GM23338 (cell line): Measurements from ENCODE around the gene TIMMDC1. TPM values are rescaled to one million over a fixed set of nuclear protein-coding genes. Genes with fewer than 3 reads are reported as not detected.

ENCODE experiments used
- ATAC-seq: fragments of 200-7000 bp; cut with Tn5 transposase; 3 replicates; pipeline ENCODE4 v1.9.1; 2020
- DNase-seq: peaks from one replicate; pipeline ENCODE4 v3.0.0-alpha.2; 2015; ENCODE audit warnings: low spot score
- H2AFZ ChIP-seq: fragments of 200-600 bp; sonication (generic); 2 replicates; pipeline ENCODE4 v1.8.0; 2016; ENCODE audit warnings: antibody characterized with exemption, mild to moderate bottlenecking, moderate library complexity
- H3F3A ChIP-seq: fragments of 200-600 bp; sonication (generic); replicated peaks from 2 replicates; pipeline ENCODE4 v1.8.0; 2017; ENCODE audit warnings: antibody characterized with exemption, mixed run types, low read depth
- H3K27ac ChIP-seq: fragments of 200-600 bp; sonication (generic); 2 replicates; pipeline ENCODE4 v1.6.1; 2016; ENCODE audit warnings: low read depth
- H3K27me3 ChIP-seq: fragments of 200-600 bp; sonication (generic); 2 replicates; pipeline ENCODE4 v1.8.0; 2016; ENCODE audit warnings: mild to moderate bottlenecking, mixed run types, moderate library complexity; ENCODE audit not compliant: insufficient read depth
- H3K36me3 ChIP-seq: fragments of 200-600 bp; sonication (generic); 2 replicates; pipeline ENCODE4 v1.8.0; 2016; ENCODE audit warnings: mild to moderate bottlenecking; ENCODE audit not compliant: insufficient read depth
- H3K4me1 ChIP-seq: fragments of 200-600 bp; sonication (generic); 2 replicates; pipeline ENCODE4 v1.8.0; 2016; ENCODE audit warnings: mild to moderate bottlenecking, moderate library complexity; ENCODE audit not compliant: insufficient read depth
- H3K4me2 ChIP-seq: fragments of 200-600 bp; sonication (generic); 2 replicates; pipeline ENCODE4 v1.7.1; 2017; ENCODE audit warnings: mixed run types
- H3K4me3 ChIP-seq: fragments of 200-600 bp; sonication (generic); 2 replicates; pipeline ENCODE4 v1.6.1; 2016; ENCODE audit warnings: mixed run types
- H3K79me2 ChIP-seq: fragments of 200-600 bp; sonication (generic); replicated peaks from 2 replicates; pipeline ENCODE4 v1.8.0; 2017; ENCODE audit warnings: mild to moderate bottlenecking; ENCODE audit not compliant: insufficient read depth
- H3K9me2 ChIP-seq: fragments of 200-600 bp; sonication (generic); 2 replicates; pipeline ENCODE4 v1.8.0; 2017; ENCODE audit not compliant: insufficient read depth
- H4K20me1 ChIP-seq: fragments of 200-600 bp; sonication (generic); replicated peaks from 2 replicates; pipeline ENCODE4 v1.8.0; 2017; ENCODE audit warnings: mild to moderate bottlenecking; ENCODE audit not compliant: insufficient read depth
- H3K27ac Mint-ChIP-seq: 2 replicates; pipeline ENCODE4 v1.8.0; 2020; ENCODE audit warnings: inconsistent platforms, mild to moderate bottlenecking, moderate library complexity, mixed read lengths
- H3K27me3 Mint-ChIP-seq: 3 replicates; pipeline ENCODE4 v1.8.0; 2022; ENCODE audit warnings: low read depth, mild to moderate bottlenecking, moderate library complexity, mixed read lengths, inconsistent platforms; ENCODE audit not compliant: insufficient read depth, poor library complexity
- H3K36me3 Mint-ChIP-seq: 3 replicates; pipeline ENCODE4 v1.8.0; 2021; ENCODE audit warnings: low read depth, mild to moderate bottlenecking, inconsistent platforms, moderate library complexity, mixed read lengths
- H3K4me1 Mint-ChIP-seq: 3 replicates; pipeline ENCODE4 v1.8.0; 2020; ENCODE audit warnings: mild to moderate bottlenecking, inconsistent platforms, mixed read lengths
- H3K4me3 Mint-ChIP-seq: 3 replicates; pipeline ENCODE4 v1.8.0; 2021; ENCODE audit warnings: moderate library complexity, mild to moderate bottlenecking, inconsistent platforms, mixed read lengths
- H3K9me3 Mint-ChIP-seq: 3 replicates; pipeline ENCODE4 v1.8.0; 2020; ENCODE audit warnings: moderate library complexity, mild to moderate bottlenecking, inconsistent platforms, mixed read lengths
- CREB1 ChIP-seq: fragments of 250-450 bp; sonication (Bioruptor Pico); IDR thresholded peaks from 2 replicates; pipeline ENCODE4 v1.5.0; 2020; ENCODE audit warnings: low read depth, mild to moderate bottlenecking, moderate library complexity
- EZH2 ChIP-seq: fragments of 200-600 bp; sonication (generic); IDR thresholded peaks from one replicate; pipeline ENCODE4 v1.8.0; 2017; ENCODE audit warnings: antibody characterized with exemption, mild to moderate bottlenecking, low read depth; ENCODE audit not compliant: unreplicated experiment
- EZH2phosphoT487 ChIP-seq: fragments of 200-600 bp; sonication (generic); IDR thresholded peaks from one replicate; pipeline ENCODE4 v1.8.1; 2018; ENCODE audit warnings: antibody characterized with exemption; ENCODE audit not compliant: unreplicated experiment
- NANOG ChIP-seq: IDR thresholded peaks from 2 replicates; pipeline ENCODE4 v1.6.1; 2016; ENCODE audit warnings: antibody characterized with exemption, borderline replicate concordance
- POLR2AphosphoS5 ChIP-seq: IDR thresholded peaks from 2 replicates; pipeline ENCODE4 v1.6.1; 2016; ENCODE audit warnings: antibody characterized with exemption, low read depth
- ZNF114 ChIP-seq: fragments of 250-450 bp; sonication (Bioruptor Pico); IDR thresholded peaks from 2 replicates; pipeline ENCODE4 v1.5.0; 2020; ENCODE audit warnings: mild to moderate bottlenecking, moderate library complexity
- ZNF331 ChIP-seq: fragments of 250-450 bp; sonication (Bioruptor Pico); IDR thresholded peaks from 2 replicates; pipeline ENCODE4 v1.5.0; 2020; ENCODE audit warnings: low read depth, mild to moderate bottlenecking, moderate library complexity
- polyA plus RNA-seq: library from polyadenylated mRNA; unstranded; fragments of >200 nt; fragmentation: Nextera tagmentation; extraction: Ambion mirVana; gene quantifications from 2 replicates; pipeline ENCODE4 v1.2.1, GENCODE V29; 2016
- total RNA-seq: library from RNA; depleted of rRNA; stranded (reverse); fragments of >200 nt; shearing (Covaris generic); gene quantifications from 2 replicates; pipeline ENCODE4 v1.2.3, GENCODE V29; 2014
- TF ChIP-seq, protein P1 (sequence below), 2 experiments: fragments of 200-600 bp in 1 of 2; sonication (generic) in 1 of 2; conservative IDR thresholded peaks; 2 replicates each; pipeline versions ENCODE4 v1.5.1 to v1.6.1; 2016 to 2017; ENCODE audit warnings: antibody characterized with exemption in 2 of 2, low read depth in 2 of 2, mild to moderate bottlenecking in 2 of 2, moderate library complexity in 1 of 2
- TF ChIP-seq, protein P2 (sequence below): IDR thresholded peaks from one replicate; pipeline ENCODE4 v1.6.1; 2018; ENCODE audit warnings: antibody characterized with exemption; ENCODE audit not compliant: unreplicated experiment
- TF ChIP-seq, protein P3 (sequence below): IDR thresholded peaks from 2 replicates; pipeline ENCODE4 v1.6.1; 2016; ENCODE audit warnings: antibody characterized with exemption

TIMMDC1 gene
- total and polyA plus RNA-seq, 2 experiments from 2014 or later: 62.2 to 105 TPM

DNA sequence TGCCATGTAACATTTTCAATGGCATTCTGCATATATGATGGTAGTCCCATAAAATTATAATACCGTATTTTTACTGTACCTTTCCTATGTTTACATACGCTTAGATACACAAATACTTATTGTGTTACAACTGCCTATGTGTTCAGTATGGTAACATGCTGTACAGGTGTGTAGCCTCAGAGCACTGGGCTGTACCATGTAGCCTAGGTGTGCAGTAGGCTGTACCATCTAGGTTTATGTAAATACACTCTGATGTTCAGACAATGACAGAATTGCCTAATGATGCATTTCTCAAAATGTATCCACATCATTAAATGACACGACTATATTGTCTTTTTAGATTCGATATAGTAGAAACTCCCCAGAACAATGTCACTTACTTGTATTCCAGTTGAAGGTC is 38.4 kb downstream of the TIMMDC1 start (continued):
- no peak for TF ChIP-seq ZNF331 (CRISPR knock-in tag)

DNA sequence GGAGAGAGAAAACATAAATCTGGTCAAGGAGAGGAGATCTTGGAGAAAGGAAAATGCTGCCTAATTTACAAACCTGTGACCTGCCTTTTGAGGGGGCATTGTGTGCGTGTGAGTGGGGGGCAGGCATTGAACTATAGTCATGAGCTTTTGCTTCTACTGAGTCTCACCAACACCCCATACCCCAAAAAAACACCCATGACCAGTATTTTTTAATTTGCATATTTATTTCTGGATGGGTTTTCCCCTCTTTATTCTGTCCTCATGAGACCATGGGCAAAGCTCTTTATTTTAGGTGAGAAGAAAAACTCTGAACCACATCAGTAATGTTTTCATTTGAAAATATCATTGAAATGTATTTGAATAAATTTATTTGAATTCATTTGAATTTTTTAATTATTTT is 40.4 kb downstream of the TIMMDC1 start:
- no peaks in the 10 kb centered on the region for H3K4me1 ChIP-seq
- TF ChIP-seq, protein P1, sequence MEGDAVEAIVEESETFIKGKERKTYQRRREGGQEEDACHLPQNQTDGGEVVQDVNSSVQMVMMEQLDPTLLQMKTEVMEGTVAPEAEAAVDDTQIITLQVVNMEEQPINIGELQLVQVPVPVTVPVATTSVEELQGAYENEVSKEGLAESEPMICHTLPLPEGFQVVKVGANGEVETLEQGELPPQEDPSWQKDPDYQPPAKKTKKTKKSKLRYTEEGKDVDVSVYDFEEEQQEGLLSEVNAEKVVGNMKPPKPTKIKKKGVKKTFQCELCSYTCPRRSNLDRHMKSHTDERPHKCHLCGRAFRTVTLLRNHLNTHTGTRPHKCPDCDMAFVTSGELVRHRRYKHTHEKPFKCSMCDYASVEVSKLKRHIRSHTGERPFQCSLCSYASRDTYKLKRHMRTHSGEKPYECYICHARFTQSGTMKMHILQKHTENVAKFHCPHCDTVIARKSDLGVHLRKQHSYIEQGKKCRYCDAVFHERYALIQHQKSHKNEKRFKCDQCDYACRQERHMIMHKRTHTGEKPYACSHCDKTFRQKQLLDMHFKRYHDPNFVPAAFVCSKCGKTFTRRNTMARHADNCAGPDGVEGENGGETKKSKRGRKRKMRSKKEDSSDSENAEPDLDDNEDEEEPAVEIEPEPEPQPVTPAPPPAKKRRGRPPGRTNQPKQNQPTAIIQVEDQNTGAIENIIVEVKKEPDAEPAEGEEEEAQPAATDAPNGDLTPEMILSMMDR (conservative IDR thresholded peaks at IDR 0.05; ENCODE audit: low read depth in 2 of 2): no peak
- no peak for TF ChIP-seq NANOG
- TF ChIP-seq, protein P2, sequence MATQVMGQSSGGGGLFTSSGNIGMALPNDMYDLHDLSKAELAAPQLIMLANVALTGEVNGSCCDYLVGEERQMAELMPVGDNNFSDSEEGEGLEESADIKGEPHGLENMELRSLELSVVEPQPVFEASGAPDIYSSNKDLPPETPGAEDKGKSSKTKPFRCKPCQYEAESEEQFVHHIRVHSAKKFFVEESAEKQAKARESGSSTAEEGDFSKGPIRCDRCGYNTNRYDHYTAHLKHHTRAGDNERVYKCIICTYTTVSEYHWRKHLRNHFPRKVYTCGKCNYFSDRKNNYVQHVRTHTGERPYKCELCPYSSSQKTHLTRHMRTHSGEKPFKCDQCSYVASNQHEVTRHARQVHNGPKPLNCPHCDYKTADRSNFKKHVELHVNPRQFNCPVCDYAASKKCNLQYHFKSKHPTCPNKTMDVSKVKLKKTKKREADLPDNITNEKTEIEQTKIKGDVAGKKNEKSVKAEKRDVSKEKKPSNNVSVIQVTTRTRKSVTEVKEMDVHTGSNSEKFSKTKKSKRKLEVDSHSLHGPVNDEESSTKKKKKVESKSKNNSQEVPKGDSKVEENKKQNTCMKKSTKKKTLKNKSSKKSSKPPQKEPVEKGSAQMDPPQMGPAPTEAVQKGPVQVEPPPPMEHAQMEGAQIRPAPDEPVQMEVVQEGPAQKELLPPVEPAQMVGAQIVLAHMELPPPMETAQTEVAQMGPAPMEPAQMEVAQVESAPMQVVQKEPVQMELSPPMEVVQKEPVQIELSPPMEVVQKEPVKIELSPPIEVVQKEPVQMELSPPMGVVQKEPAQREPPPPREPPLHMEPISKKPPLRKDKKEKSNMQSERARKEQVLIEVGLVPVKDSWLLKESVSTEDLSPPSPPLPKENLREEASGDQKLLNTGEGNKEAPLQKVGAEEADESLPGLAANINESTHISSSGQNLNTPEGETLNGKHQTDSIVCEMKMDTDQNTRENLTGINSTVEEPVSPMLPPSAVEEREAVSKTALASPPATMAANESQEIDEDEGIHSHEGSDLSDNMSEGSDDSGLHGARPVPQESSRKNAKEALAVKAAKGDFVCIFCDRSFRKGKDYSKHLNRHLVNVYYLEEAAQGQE: no peak
- TF ChIP-seq EZH2: no peak
- no peak for TF ChIP-seq ZNF331 (CRISPR knock-in tag)
- TF ChIP-seq, protein P3, sequence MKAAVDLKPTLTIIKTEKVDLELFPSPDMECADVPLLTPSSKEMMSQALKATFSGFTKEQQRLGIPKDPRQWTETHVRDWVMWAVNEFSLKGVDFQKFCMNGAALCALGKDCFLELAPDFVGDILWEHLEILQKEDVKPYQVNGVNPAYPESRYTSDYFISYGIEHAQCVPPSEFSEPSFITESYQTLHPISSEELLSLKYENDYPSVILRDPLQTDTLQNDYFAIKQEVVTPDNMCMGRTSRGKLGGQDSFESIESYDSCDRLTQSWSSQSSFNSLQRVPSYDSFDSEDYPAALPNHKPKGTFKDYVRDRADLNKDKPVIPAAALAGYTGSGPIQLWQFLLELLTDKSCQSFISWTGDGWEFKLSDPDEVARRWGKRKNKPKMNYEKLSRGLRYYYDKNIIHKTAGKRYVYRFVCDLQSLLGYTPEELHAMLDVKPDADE: no peak
- H2AFZ ChIP-seq: no peak overlapping the region
- H4K20me1 ChIP-seq: no peaks in the 10 kb centered on the region
- Mint-ChIP-seq H3K27ac (no peak overlapping the region), H3K4me3 (no peak overlapping the region), H3K4me1 (no peaks in the 10 kb centered on the region), H3K9me3 (no peaks in the 10 kb centered on the region), H3K36me3 (no peaks in the 10 kb centered on the region), H3K27me3 (peaks cover 2% of the 10 kb centered on the region)
- H3K27ac ChIP-seq: no peak overlapping the region
- H3K4me3 ChIP-seq: no peak overlapping the region
- no peak for ATAC-seq
- no peaks in the 10 kb centered on the region for H3F3A ChIP-seq
- no peak for DNase-seq
- no peaks in the 10 kb centered on the region for H3K27me3 ChIP-seq
- H3K79me2 ChIP-seq: no peaks in the 10 kb centered on the region
- no peak overlapping the region for H3K4me2 ChIP-seq
- no peaks in the 10 kb centered on the region for H3K9me2 ChIP-seq
- H3K36me3 ChIP-seq: no peaks in the 10 kb centered on the region

DNA sequence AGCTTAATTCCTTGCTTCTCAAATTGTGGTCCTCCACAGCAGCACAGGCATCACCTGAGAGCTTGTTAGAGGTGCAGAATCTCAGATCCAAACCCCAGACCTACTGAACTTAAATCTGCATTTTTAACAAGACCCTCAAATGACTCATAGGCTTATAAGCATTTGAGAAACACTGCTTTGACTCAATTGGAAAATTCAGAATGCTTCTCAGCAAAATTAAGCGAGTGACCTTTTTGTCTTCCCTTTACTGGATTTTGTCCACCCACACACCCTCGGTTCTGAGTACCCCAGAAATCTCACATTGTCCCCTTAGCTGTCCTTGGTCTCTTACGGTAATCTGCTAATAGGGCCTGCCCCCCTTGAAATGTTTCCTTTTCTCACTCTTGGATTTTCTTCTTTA is 43.2 kb downstream of the TIMMDC1 start:
- Mint-ChIP-seq H3K4me1 (no peaks in the 10 kb centered on the region), H3K27me3 (peaks cover 2% of the 10 kb centered on the region), H3K27ac (no peak overlapping the region), H3K9me3 (no peaks in the 10 kb centered on the region), H3K36me3 (no peaks in the 10 kb centered on the region), H3K4me3 (no peak overlapping the region)
- no peaks in the 10 kb centered on the region for H3K4me1 ChIP-seq
- no peak overlapping the region for H2AFZ ChIP-seq
- no peaks in the 10 kb centered on the region for H3K27me3 ChIP-seq
- no peak overlapping the region for H3K4me3 ChIP-seq
- DNase-seq (no peak), ATAC-seq (no peak)
- H3K36me3 ChIP-seq: no peaks in the 10 kb centered on the region
- no peaks in the 10 kb centered on the region for H3F3A ChIP-seq
- no peak overlapping the region for H3K4me2 ChIP-seq
- no peaks in the 10 kb centered on the region for H4K20me1 ChIP-seq
- H3K27ac ChIP-seq: no peak overlapping the region
- no peaks in the 10 kb centered on the region for H3K79me2 ChIP-seq
- no peaks in the 10 kb centered on the region for H3K9me2 ChIP-seq
- TF ChIP-seq EZH2phosphoT487 (no peak), POLR2AphosphoS5 (no peak), ZNF114 (CRISPR knock-in tag) (no peak), CREB1 (CRISPR knock-in tag) (no peak)
- TF ChIP-seq, protein P3: no peak
